Lower leg skin (tissue), 4 donors: ENCODE measurements around the gene LIN9. TPM values are rescaled to one million over a fixed set of nuclear protein-coding genes. Genes with fewer than 3 reads are reported as not detected.

Experiments
- DNase-seq, 2 donors: peaks; one replicate each; pipeline ENCODE4 v3.0.0-alpha.2; 2019; ENCODE audit warnings: low spot score in 2 of 2
- H3K4me3 ChIP-seq: fragments of 200-600 bp; sonication (generic); 2 replicates; pipeline ENCODE4 v1.5.1; 2017; ENCODE audit warnings: mild to moderate bottlenecking, low read depth; ENCODE audit not compliant: poor library complexity, severe bottlenecking
- CTCF ChIP-seq, 3 donors: fragments of 450-650 bp; IDR thresholded peaks; one replicate each; pipeline ENCODE4 v1.5.1; 2016; ENCODE audit warnings: antibody characterized with exemption in 3 of 3, mild to moderate bottlenecking in 3 of 3, moderate library complexity in 2 of 3
- POLR2A ChIP-seq, 2 donors: fragments of 450-650 bp; IDR thresholded peaks; one replicate each; pipeline ENCODE4 v1.6.1; 2016 to 2017; ENCODE audit warnings: antibody characterized with exemption in 2 of 2, mild to moderate bottlenecking in 1 of 2, moderate library complexity in 1 of 2
- WGBS, 2 donors: methylation state at CpG; one replicate each; pipeline ENCODE4 v1.1.5; 2018; 5-methylcytosine and 5-hydroxymethylcytosine counted together
- intact Hi-C: fragments of 100-400 bp; cut with DNase I; formaldehyde crosslinking; loops from one replicate; pipeline ENCODE4 v1.15.0; 2023; ENCODE audit warnings: low total_unique reads
- total RNA-seq, 4 donors: library from RNA; depleted of rRNA; stranded (reverse); fragments of >200 nt; gene quantifications; one replicate each; pipeline ENCODE4 v1.1.0, GENCODE V29; 2016

The LIN9 gene
- total RNA-seq, 4 donors from 2014 or later, result 3.8 to 5.7 (median 4.9) TPM

GRCh38 chr1:226236826-226237225 is 72.1 kb downstream of the LIN9 start:
- 86 to 97% methylated on average over 1 of the region's 1 CpG for WGBS, 2 donors
- no peak for TF ChIP-seq CTCF (IDR thresholded peaks at IDR 0.05)
- DNase-seq, result no peak
- intact Hi-C loops, result no loop called here
- no peak overlapping the region for H3K4me3 ChIP-seq

GRCh38 chr1:226233806-226234205 is 75.2 kb downstream of the LIN9 start:
- H3K4me3 ChIP-seq, result no peak overlapping the region
- no peak for TF ChIP-seq POLR2A (IDR thresholded peaks at IDR 0.05)
- TF ChIP-seq CTCF (IDR thresholded peaks at IDR 0.05), result no peak
- DNase-seq, result no peak
- 84 to 92% methylated on average over 3 of the region's 3 CpGs for WGBS, 2 donors
- intact Hi-C loops, result no loop called here

- WGBS, 2 donors, result 81 to 91% methylated on average over 6 of the region's 6 CpGs
- TF ChIP-seq CTCF (IDR thresholded peaks at IDR 0.05) (no peak), POLR2A (IDR thresholded peaks at IDR 0.05) (no peak)
- intact Hi-C loops, result no loop called here
- no peak overlapping the region for H3K4me3 ChIP-seq
- DNase-seq, result no peak
Observed at GRCh38 chr1:226233293-226233692, 75.7 kb downstream of the LIN9 start.

- 94 to 96% methylated on average over 3 of the region's 3 CpGs for WGBS, 2 donors
Observed at GRCh38 chr1:226226601-226227000, 82.4 kb downstream of the LIN9 start.

GRCh38 chr1:226223786-226224244 is 85.1 kb downstream of the LIN9 start:
- intact Hi-C loops, result no loop called here
- DNase-seq, result no peak
- no peak for TF ChIP-seq POLR2A (IDR thresholded peaks at IDR 0.05)
- TF ChIP-seq CTCF (IDR thresholded peaks at IDR 0.05), result no peak
- no peak overlapping the region for H3K4me3 ChIP-seq
- 3 to 7% methylated on average over 6 to 18 of the region's 55 CpGs for WGBS, 2 donors

More at GRCh38 chr1:226226601-226227000, 82.4 kb downstream of the LIN9 start:
- intact Hi-C loops, result no loop called here
- no peak overlapping the region for H3K4me3 ChIP-seq
- no peak for DNase-seq
- TF ChIP-seq POLR2A (IDR thresholded peaks at IDR 0.05) (no peak), CTCF (IDR thresholded peaks at IDR 0.05) (no peak)

- TF ChIP-seq POLR2A (IDR thresholded peaks at IDR 0.05), result no peak
- no peak for TF ChIP-seq CTCF (IDR thresholded peaks at IDR 0.05)
- no peak for DNase-seq
- no peak within 1 kb of the TSS for H3K4me3 ChIP-seq
- intact Hi-C loops, result no loop called here
- WGBS, 2 donors, result 14 to 47% methylated on average over 6 to 25 of the region's 62 CpGs
Observed at GRCh38 chr1:226223157-226223785, 85.7 kb downstream of the LIN9 start, which contains the start of gene MIXL1. TSS of gene MIXL1 (plus strand) at chr1:226223664. CDS start at chr1:226223682, 18 bp downstream.
